BJ (cell line): ENCODE data around the gene ERICH4. TPM values are rescaled to one million over a fixed set of nuclear protein-coding genes. Genes with fewer than 3 reads are reported as not detected.

ENCODE experiments used
- CTCF ChIA-PET: fragments of 350-600 bp; formaldehyde crosslinking; extraction: SDS; loops from one replicate; lab custom pipeline; 2021; ENCODE audit warnings: antibody characterized with exemption, inconsistent platforms; lab: Yijun Ruan, JAX
- POLR2A ChIA-PET: fragments of 300-600 bp; sonication (Branson Sonifier 250); formaldehyde crosslinking; extraction: SDS; loops from one replicate; lab custom pipeline; 2021; ENCODE audit warnings: antibody characterized with exemption; lab: Charles Lee
- DNase-seq: peaks from one replicate; pipeline ENCODE4 v3.0.0-alpha.2; 2011; ENCODE audit warnings: low read depth
- H3K27me3 ChIP-seq: 2 replicates; pipeline ENCODE4 v1.6.0; 2011; ENCODE audit warnings: low read length; ENCODE audit not compliant: control insufficient read depth, insufficient read depth
- H3K36me3 ChIP-seq: 2 replicates; pipeline ENCODE4 v1.5.1; 2011; ENCODE audit warnings: low read length; ENCODE audit not compliant: control insufficient read depth, insufficient read depth
- H3K4me3 ChIP-seq: 2 replicates; pipeline ENCODE4 v1.5.1; 2011; ENCODE audit warnings: low read depth, mild to moderate bottlenecking, control low read depth, low read length
- CTCF ChIP-seq: IDR thresholded peaks from 2 replicates; pipeline ENCODE4 v1.5.1; 2011; ENCODE audit warnings: low read depth, mild to moderate bottlenecking, control low read depth, inconsistent platforms, low read length, moderate library complexity; ENCODE audit not compliant: insufficient read depth
- polyA plus RNA-seq: library from polyadenylated mRNA; depleted of rRNA; stranded (reverse); fragments of >200 nt; gene quantifications from 2 replicates; pipeline ENCODE4 v1.2.3, GENCODE V29; 2011

The ERICH4 gene
- polyA plus RNA-seq, 1 experiment: not detected

GRCh38 chr19:41449079-41449864 is 6.3 kb downstream of the ERICH4 start:
- TF ChIP-seq CTCF: peak; percentile 98
- no peaks in the 10 kb centered on the region for H3K36me3 ChIP-seq
- DNase-seq: no peak
- POLR2A ChIA-PET: no interaction called here
- peaks cover 6% of the 10 kb centered on the region; the same call in 1 of the 2 replicates for H3K27me3 ChIP-seq
- CTCF ChIA-PET: interaction anchor here (0.6 to 14.7 kb wide), 28 partner anchors 9 to 185 kb away, joined by 3 to 205 read pairs (median 5); partner anchors contain the start of genes CEACAM21 and DMAC2
- H3K4me3 ChIP-seq: peak overlapping the region; percentile 9

GRCh38 chr19:41449865-41450178 is 6.9 kb downstream of the ERICH4 start:
- H3K4me3 ChIP-seq: no peak overlapping the region
- TF ChIP-seq CTCF: no peak
- ChIA-PET CTCF (interaction anchor here (0.6 to 14.7 kb wide), 17 partner anchors 8 to 185 kb away, joined by 3 to 205 read pairs (median 6); partner anchors contain the start of gene DMAC2), POLR2A (no interaction called here)
- H3K27me3 ChIP-seq: peaks cover 6% of the 10 kb centered on the region; the same call in 1 of the 2 replicates
- H3K36me3 ChIP-seq: no peaks in the 10 kb centered on the region
- DNase-seq: no peak

- no peak for TF ChIP-seq CTCF
- Histone ChIP-seq H3K36me3 (no peaks in the 10 kb centered on the region), H3K27me3 (peaks cover 3% of the 10 kb centered on the region), H3K4me3 (no peak overlapping the region)
- CTCF ChIA-PET: interaction anchor here (1.0 to 14.7 kb wide), 3 partner anchors 13 to 147 kb away, joined by 3 to 205 read pairs (median 3); partner anchors contain the start of gene DMAC2
- POLR2A ChIA-PET: no interaction called here
- DNase-seq: no peak
These were observed 9.8 kb downstream of the ERICH4 start for GRCh38 chr19:41452584-41453275.

- TF ChIP-seq CTCF: no peak
- H3K36me3 ChIP-seq: no peaks in the 10 kb centered on the region
- ChIA-PET CTCF (interaction anchor here (0.8 to 1.6 kb wide), 3 partner anchors 82 to 114 kb away, joined by 4 to 10 read pairs (median 5); no protein-coding TSS in a partner anchor), POLR2A (no interaction called here)
- peaks cover 3% of the 10 kb centered on the region; the same call in 1 of the 2 replicates for H3K27me3 ChIP-seq
- no peak for DNase-seq
- H3K4me3 ChIP-seq: no peak overlapping the region
These were observed 13.0 kb downstream of the ERICH4 start for GRCh38 chr19:41455936-41456335.
